Hematopoietic multipotent progenitor cell treated with erythropoietin and hydrocortisone succinate and interleukin-3 and kit ligand, for 6 days (in vitro differentiated cells): ENCODE results near the gene BBS12.
A peak's percentile ranks its signal among the peaks of the same experiment; 100 is the strongest.

Experiments
- DNase-seq: peaks from one replicate; pipeline ENCODE4 v3.0.0-alpha.2; 2015

Gene BBS12

GRCh38 chr4:122716825-122717448, 15.6 kb upstream of the BBS12 start:
- DNase-seq = peak; percentile 91

GRCh38 chr4:122718281-122718680, 14.2 kb upstream of the BBS12 start:
- DNase-seq = no peak

DNA sequence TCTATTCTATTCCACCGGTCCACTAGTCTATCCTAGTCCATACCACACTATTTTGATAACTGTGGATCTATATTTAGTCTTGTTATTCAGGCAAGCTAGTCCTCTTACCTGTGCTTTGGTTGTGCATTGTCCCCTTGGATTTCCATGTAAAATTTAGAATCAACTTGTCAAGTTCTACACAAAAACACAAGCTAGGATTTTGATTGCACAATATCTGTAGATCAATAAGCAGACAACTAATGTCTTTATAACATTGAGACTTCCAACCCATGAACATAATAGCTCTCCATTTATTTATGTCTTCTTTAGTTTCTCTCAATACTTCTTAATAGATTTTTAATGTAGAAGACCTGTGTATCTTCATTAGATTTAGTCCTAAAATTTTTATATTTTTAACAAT, 10.2 kb upstream of the BBS12 start:
- DNase-seq = no peak

DNA sequence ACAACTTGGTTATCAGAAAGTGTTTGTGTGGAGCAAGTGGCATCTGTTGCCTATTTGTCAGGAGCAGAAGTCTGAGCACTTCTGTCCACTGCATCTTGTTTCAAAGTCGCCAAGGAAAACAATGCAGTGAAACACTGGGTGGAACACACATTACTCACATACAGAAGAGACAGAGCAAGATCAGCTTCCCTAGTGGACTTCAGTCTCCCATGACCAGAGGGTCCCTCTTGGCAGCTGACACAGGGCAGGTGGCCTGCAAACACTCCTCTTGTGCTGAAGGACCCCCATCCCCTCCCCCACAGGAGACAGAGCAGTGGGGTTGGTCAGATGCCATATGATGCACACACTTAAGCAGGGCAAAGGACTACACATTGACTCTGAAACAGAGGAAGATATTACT, 3.6 kb upstream of the BBS12 start:
- no peak for DNase-seq

- DNase-seq = no peak
These were observed 828 bp upstream of the BBS12 start for GRCh38 chr4:122731676-122732075.

DNA sequence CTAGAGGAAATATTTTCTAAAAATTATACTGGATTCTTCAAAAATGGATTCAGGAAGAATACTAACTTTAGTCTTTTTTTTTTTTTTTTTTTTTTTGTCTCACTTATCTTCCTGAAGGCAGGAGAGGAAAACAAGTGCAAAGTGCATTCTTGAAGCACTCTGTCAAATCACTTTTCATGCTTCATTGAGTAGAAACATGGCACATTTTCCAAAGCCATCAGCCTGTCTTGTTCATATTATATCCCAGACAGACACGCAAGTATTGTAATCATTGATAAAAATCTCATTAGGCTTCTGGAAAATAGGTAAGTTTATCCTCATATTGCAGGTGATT, 1.2 kb downstream of the BBS12 start:
- no peak for DNase-seq

GRCh38 chr4:122739174-122739573, 6.7 kb downstream of the BBS12 start:
- no peak for DNase-seq

GRCh38 chr4:122742933-122743829, 10.7 kb downstream of the BBS12 start:
- no peak for DNase-seq

DNA sequence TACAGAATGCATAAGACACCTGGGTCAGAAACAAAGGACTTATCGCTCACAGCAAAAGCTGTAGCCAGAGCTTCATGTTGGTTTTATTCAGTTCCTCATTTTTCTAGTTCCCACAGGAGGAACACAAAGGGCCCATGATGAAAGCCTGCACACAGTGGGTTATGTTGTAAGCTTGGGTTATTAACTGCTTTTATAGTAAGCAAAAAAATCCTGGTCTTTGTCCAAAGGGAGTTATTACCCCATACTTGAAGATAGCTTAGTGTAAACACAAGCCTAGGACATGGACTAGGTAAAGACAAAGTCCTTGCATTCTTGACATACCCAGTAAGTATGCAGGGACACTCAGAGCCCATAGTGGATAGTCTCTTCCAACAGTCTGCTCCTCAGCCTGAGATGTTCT, 11.7 kb downstream of the BBS12 start:
- peak; percentile 67 for DNase-seq

DNA sequence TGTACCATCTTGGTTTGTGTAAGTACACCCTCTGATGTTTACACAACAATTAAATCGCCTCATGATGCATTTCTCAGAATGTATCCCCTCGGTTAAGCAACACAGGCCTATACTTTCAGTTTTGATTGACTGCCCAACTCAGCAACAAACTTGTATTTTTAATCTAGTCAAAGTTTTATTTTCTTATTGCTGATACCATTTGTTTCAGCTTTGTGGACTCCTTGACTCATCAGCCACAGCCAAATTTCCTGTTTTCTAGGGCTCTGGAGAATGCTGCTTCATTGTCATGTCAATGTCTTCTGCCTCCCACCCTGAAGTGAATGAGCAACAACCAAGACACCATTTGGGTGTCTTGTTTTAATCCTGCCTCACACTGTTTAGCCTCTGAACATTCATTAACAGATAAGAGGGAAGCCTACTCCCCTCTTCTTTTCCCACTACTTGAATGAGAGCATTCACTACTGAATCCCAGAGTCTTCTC, 14.0 kb downstream of the BBS12 start:
- no peak for DNase-seq

DNA sequence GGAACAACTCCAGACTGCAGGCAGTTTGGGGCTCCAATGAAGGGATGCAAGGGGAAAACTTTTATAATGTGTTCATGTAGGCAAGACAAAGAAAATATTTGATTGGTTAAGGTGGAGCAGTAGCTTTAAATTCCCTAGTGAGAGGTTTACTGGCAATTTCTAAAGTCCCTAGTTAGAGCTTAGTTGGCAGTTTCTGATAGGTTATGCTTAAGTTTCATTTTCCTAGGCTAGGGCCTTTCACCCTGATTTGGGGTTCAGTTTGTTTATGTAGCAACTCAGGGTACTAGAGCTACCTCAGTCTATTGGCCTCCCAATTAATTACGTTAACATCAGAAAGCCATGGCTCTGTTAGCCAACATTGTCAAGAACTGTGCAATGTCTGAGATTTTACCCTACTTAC, 14.6 kb downstream of the BBS12 start:
- no peak for DNase-seq

DNA sequence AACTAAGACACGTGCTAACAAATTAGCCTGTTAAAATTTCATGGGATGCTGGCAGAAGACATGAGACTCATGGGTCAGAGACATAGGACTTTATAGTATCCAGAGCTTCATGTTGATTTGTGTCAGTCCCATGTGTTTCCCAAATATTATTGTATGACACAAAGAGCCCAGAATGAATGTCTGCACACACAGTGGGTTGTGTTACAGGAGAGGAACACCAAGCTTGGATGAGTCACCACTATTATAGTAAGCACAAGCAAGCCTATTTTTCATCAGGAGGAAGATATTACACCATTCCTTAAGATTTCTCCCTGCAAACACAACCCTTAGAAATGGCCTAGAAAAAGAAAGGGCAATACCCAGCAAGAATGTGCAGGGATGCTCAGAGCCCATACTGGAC, 15.4 kb downstream of the BBS12 start:
- DNase-seq = no peak

GRCh38 chr4:122749704-122750454, 17.4 kb downstream of the BBS12 start:
- peak; percentile 91 for DNase-seq

DNA sequence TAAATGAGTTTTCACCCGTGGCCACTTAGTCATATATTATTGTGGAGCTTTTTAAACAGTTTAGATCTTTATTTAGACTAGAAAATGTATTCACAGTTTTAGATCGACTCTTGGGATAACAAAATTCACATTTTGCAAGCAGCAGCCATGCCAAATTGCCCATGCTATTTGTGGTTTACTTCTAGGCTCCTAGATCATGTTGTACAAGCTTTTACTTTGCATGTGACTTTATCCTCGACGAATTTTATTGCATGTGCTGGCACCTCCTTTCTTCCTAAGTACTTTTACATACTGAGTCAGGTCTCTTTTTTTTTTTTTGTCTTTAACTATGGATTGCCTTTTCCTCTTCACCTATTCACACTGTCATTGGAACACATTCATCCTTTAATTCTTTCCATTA, 23.2 kb downstream of the BBS12 start:
- DNase-seq = no peak

- peak; percentile 78 for DNase-seq
These were observed 25.5 kb downstream of the BBS12 start for GRCh38 chr4:122758033-122758432.

DNA sequence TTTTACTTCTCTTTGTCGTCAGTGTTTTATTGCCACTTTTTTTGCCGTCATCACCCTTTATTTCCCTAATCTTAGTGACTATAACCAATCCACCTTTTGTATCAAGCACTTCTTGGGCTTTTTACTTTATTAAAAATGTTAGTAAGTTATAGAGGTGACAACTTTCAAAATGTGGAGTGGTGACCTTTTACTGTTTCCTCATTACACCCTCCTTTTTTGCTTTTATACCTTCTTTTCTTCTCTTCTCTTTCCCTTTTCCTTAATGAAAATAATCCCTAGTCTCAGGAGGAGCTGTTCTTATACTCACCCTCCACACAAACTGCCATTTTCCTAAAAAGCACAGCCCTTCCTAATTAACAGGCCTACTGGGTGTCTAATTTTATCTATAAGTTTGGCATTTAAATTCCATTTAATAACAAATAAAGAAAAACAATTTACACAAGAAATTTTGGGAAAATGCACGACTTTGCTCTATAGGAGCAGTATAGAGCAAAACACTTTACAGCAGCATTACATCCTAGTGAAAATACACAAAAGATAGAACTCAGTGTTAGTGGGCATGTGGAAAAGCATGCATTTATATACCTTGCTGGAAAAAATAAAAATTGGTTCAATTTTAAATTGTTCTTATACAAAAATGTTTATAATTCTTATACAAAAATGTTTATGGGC, 27.3 kb downstream of the BBS12 start:
- DNase-seq = peak; percentile 46

DNA sequence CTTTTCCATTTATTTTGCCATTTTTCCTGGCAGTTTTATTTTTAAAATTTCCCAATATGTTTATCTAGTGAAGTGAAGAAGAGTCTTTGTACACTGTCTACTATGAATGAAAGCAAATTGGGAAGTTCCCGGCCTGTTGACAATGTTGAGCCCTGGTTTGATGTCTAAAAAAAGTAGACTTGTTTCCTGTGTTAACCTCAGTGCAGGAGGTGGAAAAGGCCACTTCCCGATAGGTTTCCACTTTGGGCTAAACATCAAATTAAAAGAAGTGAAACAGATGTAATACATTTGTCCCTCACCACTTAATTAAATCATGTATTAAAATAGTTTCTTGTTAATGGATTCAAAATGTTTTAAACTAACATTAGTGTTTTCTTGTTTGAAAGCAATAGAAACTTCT, 30.0 kb downstream of the BBS12 start:
- DNase-seq = no peak

DNA sequence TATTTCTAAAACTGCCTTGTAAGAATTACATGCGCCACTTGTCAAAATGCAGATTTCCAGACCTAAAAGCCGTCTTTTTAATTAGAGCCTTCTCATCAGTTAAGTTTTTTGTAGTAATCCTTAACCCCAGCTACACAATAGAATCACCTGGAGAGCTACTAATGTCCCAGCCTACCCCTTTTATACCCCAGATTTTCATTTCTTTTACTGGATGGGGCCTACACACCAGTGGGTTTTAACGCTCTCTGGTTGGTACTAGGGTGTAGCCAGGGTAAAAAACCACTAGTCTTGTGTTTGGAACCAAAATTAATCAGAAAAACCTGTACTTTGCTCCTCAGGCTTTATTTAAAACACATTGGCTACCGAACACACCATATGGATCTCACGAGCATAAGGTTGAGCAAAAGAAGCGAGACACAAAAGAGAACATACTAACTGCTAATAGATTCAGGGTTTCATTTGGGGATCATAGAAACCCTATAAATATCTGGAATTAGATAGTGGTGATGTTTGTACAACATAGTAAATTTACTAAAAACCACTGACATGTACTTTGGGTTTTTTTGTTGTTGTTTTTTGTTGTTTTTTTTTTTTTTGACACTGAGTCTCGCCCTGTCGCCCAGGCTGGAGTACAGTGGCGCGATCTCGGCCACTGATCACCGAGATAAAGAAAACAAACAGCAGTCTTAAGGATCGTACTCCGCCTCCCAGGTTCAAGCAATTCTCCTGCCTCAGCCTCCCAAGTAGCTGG, 30.6 kb downstream of the BBS12 start:
- DNase-seq = no peak

- no peak for DNase-seq
These were observed 31.7 kb downstream of the BBS12 start for GRCh38 chr4:122764071-122764820.

GRCh38 chr4:122764821-122765215, 32.3 kb downstream of the BBS12 start:
- no peak for DNase-seq

DNA sequence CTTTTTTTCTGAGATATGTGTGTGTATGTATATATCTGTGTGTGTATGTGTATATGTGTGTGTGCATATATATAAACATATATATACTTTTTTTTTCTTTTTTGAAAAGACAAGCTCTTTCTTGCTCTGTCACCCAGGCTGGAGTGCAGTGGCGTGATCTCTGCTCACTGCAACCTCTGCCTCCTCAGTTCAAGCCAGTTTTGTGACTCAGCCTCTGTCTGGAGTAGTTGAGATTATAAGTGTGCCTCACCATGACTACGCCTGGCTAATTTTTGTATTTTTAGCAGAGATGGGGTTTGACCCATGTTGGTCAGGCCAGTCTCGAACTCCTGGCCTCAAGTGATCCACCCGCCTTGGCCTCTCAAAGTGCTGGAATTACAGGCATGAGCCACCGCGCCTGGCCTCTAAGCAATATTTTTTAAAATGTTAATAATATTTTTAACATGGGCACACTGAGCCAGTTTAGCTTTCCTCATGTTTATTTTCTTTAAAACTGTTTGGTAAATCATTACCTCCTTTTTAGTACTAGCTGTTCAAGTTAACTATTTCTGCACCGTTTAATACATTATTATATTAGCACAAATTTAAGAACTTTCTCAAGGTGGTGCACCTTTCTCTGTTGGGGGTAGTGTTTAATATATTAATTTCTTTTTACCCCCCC, 33.3 kb downstream of the BBS12 start:
- DNase-seq = no peak
